Measurements from ENCODE around the gene BTG2.

Gene BTG2

GRCh38 chr1:203346060-203346768 lies 40.9 kb downstream of the BTG2 start:
- DNase-seq, result no peak

- DNase-seq, result no peak
These were observed 41.4 kb downstream of the BTG2 start for GRCh38 chr1:203346769-203347102.

GRCh38 chr1:203349166-203349565 lies 43.8 kb downstream of the BTG2 start:
- no peak for DNase-seq

GRCh38 chr1:203349773-203350524 lies 44.6 kb downstream of the BTG2 start:
- no peak for DNase-seq

GRCh38 chr1:203351037-203351625 lies 45.8 kb downstream of the BTG2 start, which contains the start of gene FMOD:
Gene FMOD (minus strand): TSS chr1:203351122. CDS start chr1:203348270, 2,852 bp downstream.
- DNase-seq, result no peak

- no peak for DNase-seq
These were observed 48.2 kb downstream of the BTG2 start for GRCh38 chr1:203353486-203353885.

- no peak for DNase-seq
These were observed 48.9 kb downstream of the BTG2 start for GRCh38 chr1:203354246-203354645.

GRCh38 chr1:203359010-203359571 lies 53.8 kb downstream of the BTG2 start:
- no peak for DNase-seq

All from GOT3 (cell line).